Kasumi-1 (cell line): Measurements from ENCODE around the gene CDYL.
"Not testable (repeated sequence)": the region's sequence is repeated elsewhere in the genome, so short reads cannot be mapped to it uniquely, and the experiment has no call there.

Experiments used
- DNase-seq, 2 experiments: peaks; one replicate each; lab custom pipeline; 2025; lab: John Stamatoyannopoulos, UW

The CDYL gene

DNA sequence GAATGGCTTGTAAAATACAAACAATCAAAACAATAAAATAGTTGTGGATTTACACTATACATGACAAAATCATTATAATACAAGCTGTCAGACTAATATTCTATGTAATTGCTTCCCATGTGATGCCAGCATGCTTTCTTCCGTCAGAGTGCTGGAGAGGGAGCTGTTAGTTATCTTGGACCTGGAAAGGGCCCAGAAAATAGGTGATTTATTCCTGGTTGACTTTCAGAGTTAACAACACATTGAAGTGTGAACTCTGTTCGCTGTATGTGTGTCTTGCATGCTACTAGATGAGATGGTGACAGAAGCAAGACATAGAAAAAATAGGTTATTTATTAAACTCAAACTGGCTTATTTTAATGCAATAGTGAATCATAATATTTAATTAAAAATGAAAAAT lies 70.2 kb downstream of the CDYL start:
- DNase-seq: no peak

DNA sequence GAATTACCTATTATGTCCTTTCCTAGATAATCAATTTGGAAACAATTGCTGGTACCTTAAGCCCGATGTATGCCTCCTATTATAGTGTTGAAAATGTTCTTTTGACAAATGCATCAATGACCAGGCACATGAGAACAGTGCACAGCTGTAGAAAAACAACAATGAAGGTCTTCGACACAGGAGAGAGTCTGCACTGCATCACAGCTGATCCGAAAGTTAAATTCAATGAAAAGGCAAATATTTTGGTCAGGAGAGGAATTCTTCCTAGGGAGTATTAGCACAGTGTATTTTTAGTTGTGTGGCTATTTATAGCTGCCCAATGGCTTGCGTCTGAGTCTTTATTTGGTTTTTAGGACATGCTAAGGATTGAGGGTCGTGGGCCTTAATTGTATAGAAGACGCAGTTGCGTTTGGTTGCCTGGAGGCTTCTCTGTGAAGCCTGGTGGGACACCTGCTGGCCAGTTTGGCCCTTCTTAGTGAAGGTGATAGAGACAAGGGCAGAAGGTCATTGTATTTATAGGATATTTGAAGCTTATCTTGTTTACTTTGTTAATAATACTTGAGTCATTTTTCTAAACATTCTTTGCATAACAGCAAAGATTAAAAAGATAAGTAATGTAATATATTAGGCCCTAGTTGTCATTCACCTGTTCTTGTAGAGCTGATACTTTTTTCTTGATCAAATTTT lies 72.3 kb downstream of the CDYL start:
- no peak for DNase-seq

DNA sequence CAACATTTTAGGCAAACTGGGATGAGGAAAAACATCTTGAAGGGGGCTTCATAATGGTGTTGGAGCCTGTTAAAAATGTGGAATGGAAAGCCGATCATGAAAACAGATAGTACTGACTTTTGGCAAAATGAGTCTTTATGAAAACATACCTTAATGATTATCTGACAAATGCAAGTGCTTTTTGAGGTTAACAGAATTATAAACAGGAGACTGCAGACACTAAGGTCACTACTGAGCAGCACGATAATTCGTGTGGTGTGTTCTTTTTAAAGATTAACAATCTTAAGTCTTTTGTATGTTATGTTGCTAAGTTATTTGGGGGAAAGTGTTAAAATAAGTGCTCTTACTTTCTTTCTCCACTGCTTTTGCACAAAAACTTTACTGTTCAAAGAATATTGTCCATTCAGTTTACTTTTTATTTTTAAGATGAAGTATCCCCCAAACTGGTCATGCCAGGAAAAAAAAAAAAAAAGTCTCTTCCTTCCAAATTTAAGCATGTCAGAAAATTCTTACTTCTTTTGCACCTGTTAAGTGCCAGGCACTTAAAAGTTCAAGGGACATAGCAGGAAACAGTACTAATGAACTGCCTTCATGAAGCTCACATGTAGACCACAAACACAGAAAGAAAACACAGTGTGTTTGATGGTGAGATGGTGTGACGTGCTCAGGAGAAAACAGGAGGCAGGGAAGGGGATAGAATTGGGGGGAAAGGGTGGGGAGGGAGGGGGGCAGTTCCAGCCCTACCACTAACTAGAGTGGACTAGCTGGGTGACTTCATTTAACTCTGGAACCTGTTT lies 73.2 kb downstream of the CDYL start:
- no peak for DNase-seq

DNA sequence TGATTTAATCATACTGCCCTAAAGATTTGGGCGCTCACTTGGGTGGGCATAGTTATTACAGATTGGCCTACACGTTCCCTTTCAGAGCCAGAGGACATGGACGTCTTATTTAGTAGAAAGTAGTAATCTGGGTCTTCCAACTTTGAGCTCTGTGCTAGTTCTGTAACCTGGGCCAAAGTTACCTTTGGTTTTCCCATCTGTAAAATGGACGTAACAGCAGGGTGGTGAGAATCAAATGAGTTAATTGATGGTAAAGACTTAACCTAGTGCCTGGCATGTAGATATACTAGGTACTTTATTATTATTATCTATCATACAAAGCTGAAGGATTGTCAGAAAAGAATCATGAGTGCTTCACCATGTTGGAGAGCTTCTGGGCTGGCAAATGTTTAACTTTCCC lies 74.8 kb downstream of the CDYL start:
- DNase-seq: no peak

DNA sequence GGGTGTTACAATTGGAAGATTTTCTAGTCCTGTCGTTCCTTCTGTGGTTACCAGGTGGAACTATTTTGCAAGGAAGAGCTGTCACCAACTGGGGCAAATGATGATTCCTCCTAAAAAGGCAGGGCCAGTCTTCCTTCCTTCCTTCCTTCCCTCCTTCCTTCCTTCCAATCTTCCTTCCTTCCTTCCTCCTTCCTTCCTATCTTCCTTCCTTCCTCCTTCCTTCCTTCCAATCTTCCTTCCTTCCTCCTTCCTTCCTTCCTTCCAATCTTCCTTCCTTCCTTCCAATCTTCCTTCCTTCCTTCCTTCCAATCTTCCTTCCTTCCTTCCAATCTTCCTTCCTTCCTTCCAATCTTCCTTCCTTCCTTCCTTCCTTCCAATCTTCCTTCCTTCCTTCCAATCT lies 76.0 kb downstream of the CDYL start:
- not testable (repeated sequence) for DNase-seq

DNA sequence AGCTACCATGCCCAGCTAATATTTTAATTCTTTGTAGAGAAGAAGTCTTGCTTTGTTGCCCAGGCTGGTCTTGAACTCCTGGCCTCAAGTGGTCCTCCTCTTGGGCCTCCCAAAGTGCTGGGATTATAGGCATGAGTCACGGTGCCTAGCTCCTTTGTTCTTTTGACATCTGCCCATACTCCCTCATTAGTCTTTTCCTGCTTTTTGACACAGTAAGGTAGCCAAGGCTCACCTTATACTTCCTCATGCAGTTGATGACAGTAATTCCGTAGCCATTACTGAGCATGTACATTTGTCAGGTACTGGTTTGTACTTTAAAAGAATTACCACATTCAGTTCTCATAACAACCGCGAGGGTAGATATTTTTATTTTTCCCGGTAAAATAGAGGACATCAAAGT lies 76.7 kb downstream of the CDYL start:
- no peak for DNase-seq

DNA sequence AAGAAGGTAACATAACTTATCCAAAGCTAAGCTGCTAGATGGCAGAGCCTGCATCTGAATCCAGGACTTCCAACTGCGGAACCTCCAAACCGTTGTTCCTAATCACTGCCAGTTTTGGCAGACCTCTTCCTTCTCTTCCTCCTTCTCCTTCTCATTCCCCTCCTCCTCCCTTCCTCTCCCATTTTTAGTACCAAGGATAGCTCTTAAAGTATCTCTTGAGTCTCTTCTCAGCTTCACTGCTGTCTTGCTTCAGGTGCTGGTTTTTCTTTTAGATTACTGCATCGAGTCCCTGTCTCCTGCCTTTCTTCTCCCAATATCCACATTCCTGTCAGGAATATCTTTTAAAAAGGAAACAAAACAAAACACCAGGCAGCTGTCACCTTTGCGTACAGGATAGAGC lies 77.1 kb downstream of the CDYL start:
- DNase-seq: peak; percentile 15 to 24

DNA sequence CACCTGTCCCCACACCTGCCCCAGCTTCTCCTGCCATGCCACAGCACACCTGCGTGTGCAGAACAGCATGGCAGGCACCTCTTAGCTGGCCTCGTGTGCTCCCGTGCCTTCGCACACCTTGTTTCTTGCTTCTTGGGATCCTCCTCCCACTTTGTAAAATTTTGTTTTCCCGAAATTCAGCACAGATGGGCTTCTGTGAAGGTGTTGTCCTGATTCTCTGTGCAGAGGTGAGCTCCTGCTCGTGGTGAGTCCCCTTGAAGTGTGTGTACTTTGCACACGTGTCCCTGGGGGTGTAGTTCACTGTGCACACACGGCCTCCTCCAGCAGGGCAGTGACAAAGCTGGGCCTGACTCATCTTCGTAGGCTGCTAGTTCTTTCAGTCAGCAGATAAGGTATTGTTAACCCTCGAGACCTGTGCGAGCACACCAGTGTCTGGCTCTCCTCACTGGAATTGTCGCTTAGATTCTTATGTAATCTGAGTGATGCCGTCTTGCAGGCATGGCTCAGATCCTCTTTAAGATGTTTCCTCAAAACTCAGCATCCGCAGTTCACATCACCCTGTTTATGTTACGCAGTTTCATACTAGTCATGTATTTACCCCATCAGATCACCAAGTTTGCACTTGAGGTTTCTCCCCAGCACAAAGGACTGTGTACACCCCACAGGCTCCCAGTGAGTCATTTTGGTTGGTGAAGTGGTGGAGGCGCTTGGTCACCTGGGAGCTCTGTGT lies 77.7 kb downstream of the CDYL start:
- no peak for DNase-seq

DNA sequence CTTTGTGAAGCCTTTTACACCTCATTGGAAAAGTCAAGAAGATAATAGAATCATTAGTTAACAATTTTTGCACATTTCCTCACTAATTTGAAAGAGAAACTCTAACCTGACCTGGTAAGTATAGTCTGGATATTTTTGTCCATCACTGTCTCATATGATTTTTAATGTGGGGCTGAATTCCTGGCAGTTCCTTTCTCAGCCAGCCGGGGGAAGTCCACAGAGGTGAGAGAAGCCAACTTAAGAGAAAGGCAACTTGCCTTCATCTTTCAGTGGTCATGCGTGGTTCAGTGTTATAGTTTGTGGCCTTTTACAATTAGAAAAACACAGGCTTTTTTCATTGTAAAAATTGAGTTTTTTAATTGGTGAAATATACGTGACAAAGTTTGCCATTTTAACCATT lies 80.6 kb downstream of the CDYL start:
- DNase-seq: peak in 1 of 2 experiments; percentile 18

DNA sequence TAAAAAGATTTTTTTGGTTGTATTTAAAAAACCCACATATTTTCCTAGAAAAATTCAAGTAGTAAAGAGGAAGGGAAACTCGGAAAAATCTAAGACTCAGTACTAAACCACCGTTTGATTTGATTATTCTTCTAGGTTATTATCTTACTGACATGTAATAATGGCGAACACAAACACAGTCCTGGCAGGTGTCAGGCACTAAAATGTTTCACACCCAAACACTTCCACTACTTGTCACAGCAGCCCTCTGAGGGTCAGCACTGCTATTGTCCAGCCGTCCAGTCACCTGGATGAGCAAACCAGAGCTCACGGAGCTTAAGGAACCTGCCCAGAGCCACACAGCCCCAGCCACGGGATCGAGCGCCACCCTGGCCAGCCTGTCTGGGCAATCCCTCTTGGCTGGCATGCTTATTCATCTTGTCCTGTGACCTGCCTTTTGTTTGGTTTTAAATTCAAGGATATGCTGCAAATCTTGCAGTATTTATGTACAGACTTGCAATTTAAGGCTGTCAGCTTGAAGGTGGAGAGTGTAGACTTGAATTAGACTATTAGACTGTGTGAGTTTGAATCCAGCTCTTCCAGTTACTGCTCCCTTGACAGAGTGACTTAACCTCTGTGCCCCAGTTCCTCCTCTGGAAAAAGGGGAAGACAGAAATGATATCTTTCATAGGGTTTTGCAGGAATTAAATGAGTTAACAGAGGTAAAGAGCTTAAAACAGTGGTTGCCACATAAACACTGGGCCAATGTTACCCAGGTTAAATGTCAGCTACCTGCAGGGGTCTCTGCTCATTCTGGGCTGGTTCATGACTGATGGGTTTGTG lies 82.2 kb downstream of the CDYL start:
- DNase-seq: peak; percentile 12 to 19

DNA sequence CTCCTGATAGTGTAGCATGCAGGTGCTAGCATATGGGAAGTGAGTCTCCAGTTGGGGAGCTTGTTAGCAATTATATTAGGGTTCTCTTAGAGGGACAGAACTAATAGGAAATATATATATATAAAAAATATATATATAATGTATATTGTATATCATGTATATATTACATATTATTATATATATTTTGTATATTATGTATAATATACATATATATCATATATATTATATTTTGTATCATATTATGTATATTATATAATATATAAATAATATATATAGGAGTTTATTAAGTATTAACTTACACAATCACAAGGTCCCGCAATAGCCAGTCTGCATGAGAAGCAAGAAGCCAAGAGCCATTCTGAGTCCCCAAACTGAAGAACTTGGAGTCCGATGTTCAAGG lies 84.2 kb downstream of the CDYL start:
- no peak for DNase-seq

DNA sequence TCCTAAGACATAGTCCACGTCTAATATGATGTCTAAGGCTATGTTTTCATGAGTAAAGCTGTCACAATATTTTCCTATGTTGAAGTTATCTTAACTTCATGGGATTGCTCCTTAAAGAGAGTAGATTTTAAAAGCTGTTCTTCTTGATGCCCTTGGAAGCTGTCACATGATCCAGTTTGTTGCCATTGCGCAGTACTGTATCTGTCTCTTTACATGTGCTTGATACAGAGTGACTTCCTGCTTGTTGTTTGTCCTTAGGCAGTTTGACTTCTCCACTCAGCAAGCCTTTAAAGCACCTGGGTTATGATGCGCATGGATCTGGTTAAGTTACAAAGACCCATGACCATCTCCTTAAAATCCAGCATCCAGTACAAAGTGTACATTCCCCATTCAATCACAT lies 85.4 kb downstream of the CDYL start:
- no peak for DNase-seq

DNA sequence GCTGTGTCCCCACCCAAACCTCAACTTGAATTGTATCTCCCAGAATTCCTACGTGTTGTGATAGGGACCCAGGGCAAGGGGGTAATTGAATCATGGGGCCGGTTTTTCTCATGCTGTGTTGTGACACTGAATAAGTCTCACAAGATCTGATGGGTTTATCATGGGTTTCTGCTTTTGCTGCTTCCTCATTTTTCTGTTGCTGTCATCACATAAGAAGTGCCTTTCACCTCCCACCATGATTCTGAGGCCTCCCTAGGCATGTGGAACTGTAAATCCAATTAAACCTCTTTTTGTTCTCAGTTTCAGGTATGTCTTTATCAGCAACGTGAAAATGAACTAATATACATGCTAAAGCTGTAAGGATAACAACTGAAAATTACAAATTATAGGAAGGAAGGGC lies 88.3 kb downstream of the CDYL start:
- DNase-seq: peak; percentile 68 to 77

DNA sequence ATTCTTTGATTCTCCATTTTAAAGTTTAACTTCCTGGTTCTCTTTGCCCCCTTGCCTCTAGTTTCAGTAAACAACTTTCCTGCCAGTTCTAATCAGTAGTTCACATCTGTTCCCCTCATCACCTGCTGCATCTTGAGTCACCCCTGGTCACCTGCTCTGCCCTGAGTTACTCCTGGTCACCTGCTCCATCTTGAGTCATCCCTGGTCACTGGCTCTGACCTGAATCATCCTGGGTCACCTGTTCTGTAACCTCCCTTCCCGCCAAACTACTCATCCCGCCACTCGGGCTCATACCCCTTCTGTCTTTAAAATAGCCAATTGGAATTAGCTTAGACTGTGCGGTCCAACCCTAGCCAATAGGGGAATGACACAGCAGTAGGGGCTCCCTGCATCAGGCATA lies 88.8 kb downstream of the CDYL start:
- not testable (repeated sequence) for DNase-seq

DNA sequence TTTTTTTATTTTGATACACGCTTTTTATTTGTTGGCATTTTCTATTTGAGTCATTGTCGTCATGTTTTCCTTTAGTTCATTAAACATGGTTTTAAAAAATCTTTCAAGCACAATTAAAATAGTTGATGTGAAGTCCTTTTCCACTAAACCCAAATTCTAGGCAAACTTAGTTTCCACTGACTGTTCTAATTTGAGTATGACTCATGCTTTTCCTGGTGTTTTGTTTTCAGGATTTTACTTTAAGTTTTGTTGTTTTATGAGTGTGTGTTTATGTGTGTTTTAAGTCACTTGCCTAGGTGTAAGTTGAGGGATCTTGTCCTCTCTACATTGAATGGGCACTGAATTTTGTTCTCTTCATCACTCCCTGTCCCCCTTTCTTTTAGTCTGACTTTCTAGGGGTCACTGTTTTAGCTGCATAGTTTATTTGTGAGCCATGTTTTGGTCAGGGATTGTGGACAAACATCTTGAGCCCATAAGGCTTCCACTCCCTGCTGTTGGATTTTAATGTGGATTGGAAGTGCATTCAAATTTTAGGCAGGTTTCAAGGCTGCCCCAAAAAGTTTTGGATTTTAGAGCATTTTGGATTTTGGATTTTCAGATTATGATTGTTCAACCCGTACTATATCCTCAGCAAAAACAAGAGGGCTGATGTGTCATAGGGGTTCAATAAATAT lies 94.8 kb downstream of the CDYL start:
- DNase-seq: no peak

DNA sequence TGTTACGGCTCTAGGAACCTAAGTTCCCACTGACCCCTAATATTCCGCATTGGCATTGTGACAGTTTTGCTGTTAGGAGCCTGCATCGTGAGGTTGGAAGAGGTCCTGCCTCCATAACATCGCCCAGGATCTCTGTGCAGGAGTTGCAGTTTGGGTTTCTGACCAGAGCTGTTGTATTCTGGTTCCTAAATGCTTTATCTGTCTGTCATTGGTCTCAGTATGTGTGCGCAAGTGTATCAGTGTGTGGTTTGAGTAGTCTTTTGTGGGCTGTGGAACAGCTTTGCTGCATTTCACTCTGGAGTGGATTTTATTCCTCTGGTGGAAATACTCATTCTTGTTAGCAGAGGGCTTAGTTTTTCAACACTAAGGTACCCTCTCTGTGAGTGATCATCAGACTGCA lies 95.6 kb downstream of the CDYL start:
- DNase-seq: no peak

DNA sequence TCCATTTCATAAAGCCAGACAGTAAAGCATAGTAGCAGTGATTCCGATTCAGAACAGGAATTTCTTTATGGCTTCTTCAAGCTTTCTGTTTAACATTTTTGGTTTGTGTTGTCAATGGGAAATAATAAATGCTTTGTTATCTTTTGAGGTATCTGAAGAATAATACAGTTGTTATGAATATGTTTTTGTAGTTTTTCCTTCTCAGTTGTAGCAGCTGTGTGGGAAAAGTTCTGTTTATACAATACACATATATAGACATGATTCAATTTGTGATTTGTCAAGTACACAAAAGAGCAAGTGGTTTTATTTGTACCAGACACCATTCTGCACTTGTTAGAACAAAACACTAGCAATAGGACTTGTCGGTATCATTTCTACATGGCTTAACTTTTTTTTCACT lies 96.6 kb downstream of the CDYL start:
- no peak for DNase-seq

DNA sequence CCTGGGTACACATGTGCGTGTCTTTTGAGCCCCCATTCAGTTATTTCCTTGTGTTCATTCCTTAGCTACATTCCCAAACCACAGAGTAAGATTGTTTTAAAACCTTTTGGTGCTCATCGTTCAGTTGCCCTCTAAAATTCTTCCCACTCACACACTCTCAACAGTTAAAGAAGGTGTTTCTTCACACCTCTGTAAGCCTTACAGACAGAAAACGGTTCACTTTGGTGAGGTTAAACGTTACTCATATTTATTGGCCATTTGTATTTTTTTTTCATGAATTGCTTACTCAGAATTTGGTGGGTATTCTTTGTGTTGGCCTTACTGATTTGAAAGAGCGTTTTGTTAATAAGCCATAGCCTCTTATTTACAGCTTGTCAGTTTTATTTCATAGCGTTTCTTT lies 97.7 kb downstream of the CDYL start:
- DNase-seq: no peak

DNA sequence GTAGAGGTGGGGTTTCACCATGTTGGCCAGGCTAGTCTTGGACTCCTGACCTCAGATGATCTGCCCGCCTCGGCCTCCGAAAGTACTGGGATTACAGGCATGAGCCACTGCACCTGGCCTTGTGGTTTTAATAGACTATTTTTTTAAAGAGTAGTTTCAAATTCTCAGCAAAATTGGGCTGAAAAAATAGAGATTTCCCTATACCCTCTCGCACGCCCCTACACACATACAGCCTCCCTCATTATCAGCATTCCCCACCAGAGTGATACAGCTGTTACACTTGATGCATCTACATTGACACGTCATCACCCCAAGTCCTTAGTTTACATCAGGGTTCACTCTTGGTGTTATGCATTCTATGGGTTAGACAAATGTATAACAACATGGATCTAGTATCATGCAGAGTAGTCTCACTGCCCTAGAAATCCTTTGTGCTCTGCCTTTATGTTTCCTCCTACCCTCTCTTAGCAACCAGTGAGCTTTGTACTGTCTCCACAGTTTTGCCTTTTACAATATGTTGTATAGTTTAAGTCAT lies 103.6 kb downstream of the CDYL start:
- no peak for DNase-seq

DNA sequence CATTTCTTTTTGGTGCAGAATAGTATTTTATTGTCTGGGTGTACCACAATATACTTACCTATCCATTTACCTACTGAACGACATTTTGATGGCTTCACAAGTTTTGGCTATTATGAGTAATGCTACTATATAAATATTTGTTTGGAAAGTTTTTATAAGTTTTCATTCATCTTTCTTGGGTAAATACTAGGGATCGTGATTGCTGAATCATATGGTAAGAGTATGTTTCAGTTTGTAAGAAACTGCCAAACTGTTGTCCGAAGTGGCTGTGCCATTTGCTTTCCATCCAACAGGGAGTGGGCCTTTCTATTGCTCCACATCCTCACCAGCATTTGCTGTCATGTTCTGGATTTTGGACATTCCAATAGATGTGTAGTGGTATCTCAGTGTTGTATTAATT lies 104.2 kb downstream of the CDYL start:
- DNase-seq: no peak

DNA sequence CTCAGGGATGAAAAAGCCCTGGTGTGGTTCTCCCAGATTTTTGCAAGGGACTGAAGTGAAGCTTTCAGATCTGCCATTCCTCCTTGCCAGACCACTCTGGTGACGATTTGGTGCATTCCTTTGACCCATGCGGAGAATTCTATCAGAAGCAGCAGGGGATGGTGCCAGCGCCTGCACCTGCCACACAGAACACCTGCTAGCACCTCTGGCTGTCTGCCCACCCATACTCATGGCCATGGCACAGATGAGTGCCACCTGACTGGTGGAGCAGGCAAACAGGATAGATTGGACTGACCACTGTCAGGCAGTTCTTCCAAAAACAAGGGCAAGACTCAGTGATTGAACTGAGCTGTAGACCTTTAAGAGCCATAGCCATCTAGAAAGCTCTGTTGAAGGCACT lies 107.1 kb downstream of the CDYL start:
- DNase-seq: no peak
